HG03460 (cell line): ENCODE data around the gene DIP2B.
"Not testable (repeated sequence)": the region's sequence is repeated elsewhere in the genome, so short reads cannot be mapped to it uniquely, and the experiment has no call there.

ENCODE experiments used
- ATAC-seq: cut with Tn5 transposase; IDR thresholded peaks from one replicate; pipeline ENCODE4 v1.9.1; 2021; ENCODE audit not compliant: unreplicated experiment

Gene DIP2B

GRCh38 chr12:50550530-50551223 is 45.9 kb downstream of the DIP2B start:
- no peak for ATAC-seq

- no peak for ATAC-seq
Observed at GRCh38 chr12:50551866-50552265, 47.1 kb downstream of the DIP2B start.

GRCh38 chr12:50554651-50555050 is 49.9 kb downstream of the DIP2B start:
- ATAC-seq, result no peak

GRCh38 chr12:50555471-50555885 is 50.7 kb downstream of the DIP2B start:
- ATAC-seq, result no peak

GRCh38 chr12:50556273-50556672 is 51.5 kb downstream of the DIP2B start:
- ATAC-seq, result no peak

- not testable (repeated sequence) for ATAC-seq
Observed at GRCh38 chr12:50556796-50557195, 52.0 kb downstream of the DIP2B start.

GRCh38 chr12:50557421-50557820 is 52.6 kb downstream of the DIP2B start:
- no peak for ATAC-seq

- ATAC-seq, result no peak
Observed at GRCh38 chr12:50558970-50559369, 54.2 kb downstream of the DIP2B start.

- ATAC-seq, result no peak
Observed at GRCh38 chr12:50562520-50563433, 58.0 kb downstream of the DIP2B start.

- no peak for ATAC-seq
Observed at GRCh38 chr12:50563434-50563787, 58.6 kb downstream of the DIP2B start.

GRCh38 chr12:50564237-50564947 is 59.6 kb downstream of the DIP2B start:
- no peak for ATAC-seq

- no peak for ATAC-seq
Observed at GRCh38 chr12:50564948-50565297, 60.1 kb downstream of the DIP2B start.

- no peak for ATAC-seq
Observed at GRCh38 chr12:50566066-50566465, 61.3 kb downstream of the DIP2B start.

- ATAC-seq, result no peak
Observed at GRCh38 chr12:50567926-50568325, 63.1 kb downstream of the DIP2B start.

GRCh38 chr12:50568338-50569091 is 63.7 kb downstream of the DIP2B start:
- no peak for ATAC-seq

- ATAC-seq, result no peak
Observed at GRCh38 chr12:50569321-50569720, 64.5 kb downstream of the DIP2B start.

GRCh38 chr12:50569876-50570275 is 65.1 kb downstream of the DIP2B start:
- no peak for ATAC-seq

GRCh38 chr12:50571786-50572185 is 67.0 kb downstream of the DIP2B start:
- ATAC-seq, result no peak

GRCh38 chr12:50572287-50572686 is 67.5 kb downstream of the DIP2B start:
- ATAC-seq, result no peak

GRCh38 chr12:50572760-50573159 is 68.0 kb downstream of the DIP2B start:
- no peak for ATAC-seq

- no peak for ATAC-seq
Observed at GRCh38 chr12:50573271-50573670, 68.5 kb downstream of the DIP2B start.
